Measurements from ENCODE around the gene CCDC15. TPM values are rescaled to one million over a fixed set of nuclear protein-coding genes. Genes with fewer than 3 reads are reported as not detected.

Gene CCDC15
- total and polyA plus RNA-seq, 7 experiments from 2014 or later = 1.5 to 4.7 (median 2.5) TPM

DNA sequence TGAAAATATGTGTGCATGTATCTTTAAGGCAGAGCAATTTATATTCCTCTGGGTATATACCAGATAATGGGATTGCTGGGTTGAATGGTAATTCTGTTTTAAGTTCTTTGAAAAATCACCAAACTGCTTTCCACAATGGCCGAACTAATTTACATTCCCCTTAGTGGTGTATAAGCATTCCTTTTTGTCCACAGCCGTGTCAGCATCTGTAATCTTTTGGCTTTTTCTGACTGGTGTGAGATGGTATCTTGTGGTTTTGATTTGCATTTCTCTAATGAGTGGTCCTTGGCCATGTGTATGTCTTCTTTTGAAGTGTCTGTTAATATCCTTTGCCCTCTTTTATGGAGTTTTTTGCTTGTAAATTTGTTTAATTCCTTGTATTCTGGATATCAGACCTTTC, 24.3 kb downstream of the CCDC15 start:
- H3K9me3 Mint-ChIP-seq = peaks cover 14 to 48% (median 31%) of the 10 kb centered on the region in 11 donors
- ChIA-PET CTCF (no interaction called here), POLR2A (no interaction called here)
- H3K27ac ChIP-seq (ENCODE audit: low read depth, low read length) = no peak overlapping the region
- no peaks in the 10 kb centered on the region for H3K27me3 Mint-ChIP-seq
- no peak overlapping the region for H3K27ac Mint-ChIP-seq
- no peak for DNase-seq
- no peak overlapping the region for H3K4me3 ChIP-seq (ENCODE audit: low read length)
- intact Hi-C loops (cut with micrococcal nuclease) = no loop called here
- H3K4me3 Mint-ChIP-seq = no peak overlapping the region
- H3K4me1 ChIP-seq (ENCODE audit: control insufficient read depth in 2 of 2, insufficient read depth in 2 of 2, low read length in 2 of 2) = no peaks in the 10 kb centered on the region
- H3K36me3 ChIP-seq (ENCODE audit: control insufficient read depth in 2 of 3, insufficient read depth in 3 of 3, low read length in 3 of 3) = no peaks in the 10 kb centered on the region
- peaks cover 37 to 57% (median 54%) of the 10 kb centered on the region in 5 donors for H3K36me3 Mint-ChIP-seq
- no peaks in the 10 kb centered on the region for H3K27me3 ChIP-seq (ENCODE audit: control insufficient read depth in 2 of 2, insufficient read depth in 2 of 2, low read length in 2 of 2)
- H3K4me1 Mint-ChIP-seq = peaks cover 0 to 3% (median 0%) of the 10 kb centered on the region in 7 donors
- H3K9me3 ChIP-seq (ENCODE audit: control insufficient read depth in 2 of 3, low read length in 3 of 3) = peaks cover 0 to 6% (median 0%) of the 10 kb centered on the region in 3 experiments
- ATAC-seq = no peak

DNA sequence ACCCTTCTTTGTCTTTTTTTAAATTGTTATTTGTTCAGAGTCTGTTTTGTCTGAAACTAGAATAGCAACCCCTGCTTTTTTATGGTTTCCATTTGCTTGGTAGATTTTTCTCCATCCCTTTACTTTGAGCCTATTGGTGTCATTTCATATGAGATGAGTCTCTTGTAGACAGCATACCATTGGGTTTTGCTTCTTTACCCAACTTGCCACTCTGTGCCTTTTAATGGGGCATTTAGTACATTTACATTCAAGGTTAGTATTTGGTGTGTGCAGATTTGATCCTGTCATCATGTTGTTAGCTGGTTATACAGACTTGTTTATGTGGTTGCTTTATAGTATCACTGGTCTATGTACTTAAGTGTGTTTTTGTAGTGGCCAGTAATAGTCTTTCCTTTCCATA, 28.0 kb downstream of the CCDC15 start:
- no peaks in the 10 kb centered on the region for H3K27me3 Mint-ChIP-seq
- H3K36me3 Mint-ChIP-seq = peaks cover 41 to 85% (median 70%) of the 10 kb centered on the region in 5 donors
- DNase-seq = no peak
- no peak overlapping the region for H3K4me3 ChIP-seq (ENCODE audit: low read length)
- no peak overlapping the region for H3K4me3 Mint-ChIP-seq
- ChIA-PET CTCF (no interaction called here), POLR2A (no interaction called here)
- no peak for ATAC-seq
- peaks cover 14 to 48% (median 31%) of the 10 kb centered on the region in 11 donors for H3K9me3 Mint-ChIP-seq
- peaks cover 0 to 3% (median 0%) of the 10 kb centered on the region in 7 donors for H3K4me1 Mint-ChIP-seq
- no peaks in the 10 kb centered on the region for H3K27me3 ChIP-seq (ENCODE audit: control insufficient read depth in 2 of 2, insufficient read depth in 2 of 2, low read length in 2 of 2)
- intact Hi-C loops (cut with micrococcal nuclease) = no loop called here
- peaks cover 0 to 6% (median 0%) of the 10 kb centered on the region in 3 experiments for H3K9me3 ChIP-seq (ENCODE audit: control insufficient read depth in 2 of 3, low read length in 3 of 3)
- no peaks in the 10 kb centered on the region for H3K36me3 ChIP-seq (ENCODE audit: control insufficient read depth in 2 of 3, insufficient read depth in 3 of 3, low read length in 3 of 3)
- H3K27ac ChIP-seq (ENCODE audit: low read depth, low read length) = no peak overlapping the region
- H3K4me1 ChIP-seq (ENCODE audit: control insufficient read depth in 2 of 2, insufficient read depth in 2 of 2, low read length in 2 of 2) = no peaks in the 10 kb centered on the region
- no peak overlapping the region for H3K27ac Mint-ChIP-seq

DNA sequence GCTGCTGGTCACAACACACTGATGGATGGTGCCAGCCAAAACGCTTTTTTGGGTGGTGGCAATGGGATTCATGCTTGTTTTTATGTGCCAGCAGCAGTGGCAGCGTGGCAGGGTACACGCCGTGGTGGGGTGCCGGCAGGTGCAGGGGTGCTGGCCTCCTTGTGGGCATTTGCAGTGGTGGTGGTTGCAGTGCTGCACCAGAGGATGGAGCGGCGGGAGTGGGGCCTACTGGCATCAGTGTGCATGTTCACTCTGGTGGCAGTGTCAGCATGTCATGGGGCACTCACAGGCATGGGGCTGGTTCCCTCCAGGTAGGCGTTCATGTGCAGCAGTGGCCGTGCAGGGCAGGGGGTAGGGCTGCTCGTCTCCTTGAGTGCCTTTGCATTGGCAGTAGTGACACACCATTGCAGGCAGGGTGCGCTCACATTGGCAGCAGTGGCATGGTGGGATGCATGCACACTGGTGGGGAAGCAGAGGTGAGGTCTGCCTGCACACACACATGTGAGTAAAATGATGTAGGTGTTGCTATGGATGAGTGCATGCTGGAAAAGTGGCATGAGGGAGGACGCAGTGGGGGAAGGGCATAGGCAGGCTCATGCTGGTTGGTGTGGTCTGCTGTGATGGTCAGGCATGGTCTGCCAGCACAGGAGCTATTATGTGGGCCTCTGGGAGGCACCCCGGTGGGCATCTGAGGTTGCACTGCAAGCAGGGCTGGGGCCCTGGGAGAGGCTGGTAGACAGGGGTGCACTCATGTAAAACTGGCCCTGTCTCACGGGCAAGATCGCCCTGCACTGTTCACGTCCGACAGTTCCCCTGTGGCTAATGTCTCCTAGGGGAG, 29.9 kb downstream of the CCDC15 start:
- Mint-ChIP-seq H3K36me3 (peaks cover 35 to 90% (median 70%) of the 10 kb centered on the region in 5 donors), H3K4me3 (no peak overlapping the region), H3K27me3 (no peaks in the 10 kb centered on the region), H3K27ac (no peak overlapping the region), H3K9me3 (peaks cover 14 to 44% (median 31%) of the 10 kb centered on the region in 11 donors), H3K4me1 (peaks cover 0 to 3% (median 0%) of the 10 kb centered on the region in 7 donors)
- Histone ChIP-seq H3K27ac (ENCODE audit: low read depth, low read length) (no peak overlapping the region), H3K9me3 (ENCODE audit: control insufficient read depth in 2 of 3, low read length in 3 of 3) (peaks cover 0 to 6% (median 0%) of the 10 kb centered on the region in 3 experiments), H3K36me3 (ENCODE audit: control insufficient read depth in 2 of 3, insufficient read depth in 3 of 3, low read length in 3 of 3) (no peaks in the 10 kb centered on the region), H3K4me1 (ENCODE audit: control insufficient read depth in 2 of 2, insufficient read depth in 2 of 2, low read length in 2 of 2) (no peaks in the 10 kb centered on the region), H3K4me3 (ENCODE audit: low read length) (no peak overlapping the region), H3K27me3 (ENCODE audit: control insufficient read depth in 2 of 2, insufficient read depth in 2 of 2, low read length in 2 of 2) (no peaks in the 10 kb centered on the region)
- intact Hi-C loops (cut with micrococcal nuclease) = no loop called here
- DNase-seq (no peak), ATAC-seq (no peak)
- POLR2A ChIA-PET = no interaction called here
- CTCF ChIA-PET = no interaction called here

DNA sequence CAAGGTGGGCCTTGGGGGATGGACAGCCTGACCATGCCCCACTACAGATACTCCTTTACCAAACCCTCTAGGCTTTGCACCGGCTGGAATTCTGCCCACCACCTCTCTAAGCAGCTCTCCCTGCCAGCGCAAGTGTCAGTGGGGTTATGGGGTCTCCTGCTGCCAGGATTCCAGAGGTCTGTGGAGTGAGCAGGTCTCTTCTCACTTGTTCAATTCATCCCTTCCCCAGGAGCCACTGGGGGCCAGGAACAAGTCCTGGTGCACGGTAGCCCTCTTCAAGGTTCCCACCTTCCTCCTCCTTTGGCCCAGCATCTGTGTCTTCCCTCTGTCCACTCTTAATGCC, 30.5 kb downstream of the CCDC15 start:
- ChIA-PET CTCF (no interaction called here), POLR2A (no interaction called here)
- Mint-ChIP-seq H3K36me3 (peaks cover 29 to 88% (median 70%) of the 10 kb centered on the region in 5 donors), H3K9me3 (peaks cover 13 to 38% (median 28%) of the 10 kb centered on the region in 11 donors), H3K4me1 (peaks cover 0 to 3% (median 0%) of the 10 kb centered on the region in 7 donors), H3K27ac (no peak overlapping the region), H3K4me3 (no peak overlapping the region), H3K27me3 (no peaks in the 10 kb centered on the region)
- H3K4me3 ChIP-seq (ENCODE audit: low read length) = no peak overlapping the region
- no peak for ATAC-seq
- no peaks in the 10 kb centered on the region for H3K36me3 ChIP-seq (ENCODE audit: control insufficient read depth in 2 of 3, insufficient read depth in 3 of 3, low read length in 3 of 3)
- intact Hi-C loops (cut with micrococcal nuclease) = no loop called here
- peaks cover 0 to 6% (median 0%) of the 10 kb centered on the region in 3 experiments for H3K9me3 ChIP-seq (ENCODE audit: control insufficient read depth in 2 of 3, low read length in 3 of 3)
- H3K27ac ChIP-seq (ENCODE audit: low read depth, low read length) = no peak overlapping the region
- H3K27me3 ChIP-seq (ENCODE audit: control insufficient read depth in 2 of 2, insufficient read depth in 2 of 2, low read length in 2 of 2) = no peaks in the 10 kb centered on the region
- no peak for DNase-seq
- H3K4me1 ChIP-seq (ENCODE audit: control insufficient read depth in 2 of 2, insufficient read depth in 2 of 2, low read length in 2 of 2) = no peaks in the 10 kb centered on the region

DNA sequence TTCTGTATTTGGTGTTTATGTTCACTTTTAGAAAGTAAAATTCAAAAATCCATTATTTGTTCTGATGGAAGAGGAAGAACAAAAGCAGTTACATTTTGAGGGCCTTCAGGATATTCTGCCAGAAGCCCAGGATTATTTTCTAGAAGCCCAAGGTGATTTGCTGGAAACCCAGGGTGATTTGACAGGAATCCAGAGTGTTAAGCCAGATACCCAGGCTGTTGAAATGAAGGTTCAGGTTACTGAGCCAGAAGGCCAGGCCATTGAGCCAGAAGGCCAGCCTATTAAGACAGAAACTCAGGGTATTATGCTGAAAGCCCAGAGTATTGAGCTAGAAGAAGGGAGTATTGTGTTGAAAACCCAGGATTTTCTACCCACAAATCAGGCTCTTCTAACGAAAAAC, 33.1 kb downstream of the CCDC15 start:
- ChIA-PET POLR2A (no interaction called here), CTCF (no interaction called here)
- H3K27me3 Mint-ChIP-seq = no peaks in the 10 kb centered on the region
- H3K9me3 ChIP-seq (ENCODE audit: control insufficient read depth in 2 of 3, low read length in 3 of 3) = peaks cover 0 to 3% (median 0%) of the 10 kb centered on the region in 3 experiments
- peaks cover 12 to 69% (median 47%) of the 10 kb centered on the region in 5 donors for H3K36me3 Mint-ChIP-seq
- peaks cover 0 to 2% (median 0%) of the 10 kb centered on the region in 7 donors for H3K4me1 Mint-ChIP-seq
- H3K27me3 ChIP-seq (ENCODE audit: control insufficient read depth in 2 of 2, insufficient read depth in 2 of 2, low read length in 2 of 2) = no peaks in the 10 kb centered on the region
- no peak overlapping the region for H3K4me3 Mint-ChIP-seq
- H3K27ac ChIP-seq (ENCODE audit: low read depth, low read length) = no peak overlapping the region
- no peak overlapping the region for H3K4me3 ChIP-seq (ENCODE audit: low read length)
- H3K4me1 ChIP-seq (ENCODE audit: control insufficient read depth in 2 of 2, insufficient read depth in 2 of 2, low read length in 2 of 2) = no peaks in the 10 kb centered on the region
- DNase-seq (no peak), ATAC-seq (no peak)
- no peak overlapping the region for H3K27ac Mint-ChIP-seq
- H3K36me3 ChIP-seq (ENCODE audit: control insufficient read depth in 2 of 3, insufficient read depth in 3 of 3, low read length in 3 of 3) = no peaks in the 10 kb centered on the region
- peaks cover under 1 to 12% (median 9%) of the 10 kb centered on the region in 11 donors for H3K9me3 Mint-ChIP-seq
- intact Hi-C loops (cut with micrococcal nuclease) = no loop called here

DNA sequence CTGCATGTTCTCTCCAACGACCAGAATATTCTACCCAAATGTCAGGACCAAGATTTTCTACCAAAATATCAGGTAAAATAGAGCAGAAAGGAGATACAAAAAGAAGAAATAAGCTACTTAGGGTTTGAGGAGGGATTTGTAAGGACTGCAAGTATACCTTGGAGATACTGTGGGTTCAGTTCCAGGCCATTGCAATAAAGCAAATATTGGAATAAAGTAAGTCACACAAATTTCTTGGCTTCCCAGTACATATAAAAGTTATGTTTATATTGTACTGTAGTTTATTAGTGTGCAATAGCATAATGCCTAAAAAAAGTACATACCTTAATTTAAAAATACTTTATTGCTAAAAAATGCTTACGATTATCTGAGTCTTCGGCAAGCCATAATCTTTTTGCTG, 34.1 kb downstream of the CCDC15 start:
- ATAC-seq (no peak), DNase-seq (no peak)
- Histone ChIP-seq H3K4me3 (ENCODE audit: low read length) (no peak overlapping the region), H3K27me3 (ENCODE audit: control insufficient read depth in 2 of 2, insufficient read depth in 2 of 2, low read length in 2 of 2) (no peaks in the 10 kb centered on the region), H3K9me3 (ENCODE audit: control insufficient read depth in 2 of 3, low read length in 3 of 3) (no peaks in the 10 kb centered on the region), H3K36me3 (ENCODE audit: control insufficient read depth in 2 of 3, insufficient read depth in 3 of 3, low read length in 3 of 3) (no peaks in the 10 kb centered on the region), H3K27ac (ENCODE audit: low read depth, low read length) (no peak overlapping the region), H3K4me1 (ENCODE audit: control insufficient read depth in 2 of 2, insufficient read depth in 2 of 2, low read length in 2 of 2) (no peaks in the 10 kb centered on the region)
- no peaks in the 10 kb centered on the region for H3K27me3 Mint-ChIP-seq
- no peak overlapping the region for H3K4me3 Mint-ChIP-seq
- peaks cover 0 to 2% (median 0%) of the 10 kb centered on the region in 7 donors for H3K4me1 Mint-ChIP-seq
- intact Hi-C loops (cut with micrococcal nuclease) = no loop called here
- H3K27ac Mint-ChIP-seq = no peak overlapping the region
- ChIA-PET POLR2A (no interaction called here), CTCF (no interaction called here)
- peaks cover 7 to 64% (median 39%) of the 10 kb centered on the region in 5 donors for H3K36me3 Mint-ChIP-seq
- peaks cover 0 to 3% (median under 1%) of the 10 kb centered on the region in 11 donors for H3K9me3 Mint-ChIP-seq

Measured in naive thymus-derived CD4-positive, alpha-beta T cell (primary cell).